Stimulated activated CD4-positive, alpha-beta T cell treated with anti-CD3 and anti-CD28 coated beads, Interleukin-2, amount 100 ng/mL, for 48 hours (primary cell): Measurements from ENCODE around the gene FASTKD1.
A peak's percentile ranks its signal among the peaks of the same experiment; 100 is the strongest.
"Not testable (repeated sequence)": the region's sequence is repeated elsewhere in the genome, so short reads cannot be mapped to it uniquely, and the experiment has no call there.

Experiments
- DNase-seq, 2 donors: peaks; one replicate each; pipeline ENCODE4 v3.0.0-alpha.2; 2020

The FASTKD1 gene

GRCh38 chr2:169573160-169573973, at the start of gene FASTKD1:
Gene FASTKD1 (minus strand): TSS chr2:169573865. CDS start chr2:169572029, 1,836 bp downstream.
- peak; percentile 80 to 83 for DNase-seq

- no peak for DNase-seq
These were observed 49.6 kb upstream of the FASTKD1 start for GRCh38 chr2:169623235-169623634.

DNA sequence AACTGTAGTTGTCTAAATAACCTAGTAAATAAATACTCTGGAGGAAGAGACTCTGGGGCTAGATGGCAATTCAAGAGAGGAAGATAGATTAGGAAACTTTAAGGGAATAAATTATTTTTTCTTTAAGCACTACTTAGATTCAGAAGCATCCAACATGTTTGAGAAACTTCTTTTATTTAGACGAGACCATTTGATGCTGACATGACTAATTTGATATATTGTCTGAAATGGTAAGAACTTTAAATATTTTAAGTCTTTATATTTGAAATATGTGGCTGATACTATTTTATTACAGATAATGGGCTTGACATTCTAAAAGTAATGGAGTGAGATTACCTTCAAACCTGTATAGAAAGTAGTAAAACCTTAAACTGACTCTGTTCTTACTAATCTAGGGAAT, 46.8 kb upstream of the FASTKD1 start:
- no peak for DNase-seq

- no peak for DNase-seq
These were observed 46.3 kb upstream of the FASTKD1 start for GRCh38 chr2:169619946-169620345.

DNA sequence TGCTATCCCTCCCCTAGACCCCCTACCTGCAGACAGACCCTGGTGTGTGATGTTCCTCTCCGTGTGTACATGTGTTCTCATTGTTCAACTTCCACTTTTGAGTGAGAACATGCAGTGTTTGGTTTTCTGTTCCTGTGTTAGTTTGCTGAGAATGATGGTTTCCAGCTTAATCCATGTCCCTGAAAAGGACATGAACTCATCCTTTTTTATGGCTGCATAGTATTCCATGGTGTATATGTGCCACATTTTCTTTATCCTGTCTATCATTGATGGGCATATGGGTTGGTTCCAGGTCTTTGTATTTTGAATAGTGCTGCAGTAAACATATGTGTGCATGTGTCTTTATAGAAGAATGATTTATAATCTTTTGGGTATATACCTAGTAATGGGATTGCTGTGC, 42.3 kb upstream of the FASTKD1 start:
- not testable (repeated sequence) for DNase-seq

GRCh38 chr2:169613876-169614275, 40.2 kb upstream of the FASTKD1 start:
- DNase-seq, result no peak

GRCh38 chr2:169609264-169609663, 35.6 kb upstream of the FASTKD1 start:
- DNase-seq, result no peak

DNA sequence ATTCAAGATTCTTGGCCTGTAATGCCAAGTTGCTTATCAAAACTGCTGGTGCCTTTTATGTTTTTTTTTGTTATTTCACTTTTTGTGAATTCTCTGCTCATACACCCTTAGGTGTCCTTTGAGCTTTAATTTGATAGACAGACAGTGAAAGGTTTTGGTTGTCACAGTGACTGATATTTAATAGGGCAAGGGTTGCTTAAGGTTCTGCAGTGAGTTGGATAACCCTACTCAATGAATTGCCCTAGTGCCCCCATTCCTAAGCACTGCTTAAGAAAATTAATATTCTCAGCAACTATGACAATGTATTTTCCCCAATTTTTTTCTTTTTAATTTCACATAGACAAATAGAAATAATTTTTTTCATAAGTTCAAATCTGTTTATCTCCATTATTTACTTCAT, 25.9 kb upstream of the FASTKD1 start:
- no peak for DNase-seq

DNA sequence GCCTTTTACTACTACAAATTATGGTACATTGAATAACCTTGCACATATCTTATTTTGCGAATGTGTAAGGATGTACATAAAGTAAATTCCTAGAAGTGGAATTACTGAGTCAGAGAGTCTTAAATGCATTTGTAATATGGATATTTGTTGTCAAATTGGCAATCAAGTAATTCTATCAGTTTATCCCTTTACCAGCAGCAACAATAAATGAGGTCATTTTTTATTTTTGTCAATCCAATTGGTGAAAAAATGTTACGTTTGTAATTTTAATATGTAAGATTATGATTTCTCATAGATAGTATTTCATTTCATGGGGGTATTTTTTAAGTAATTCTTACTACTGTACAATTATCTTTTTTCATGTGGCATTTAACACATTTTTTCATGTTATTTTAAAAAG, 25.3 kb upstream of the FASTKD1 start:
- no peak for DNase-seq

- DNase-seq, result not testable (repeated sequence)
These were observed 22.9 kb upstream of the FASTKD1 start for GRCh38 chr2:169596546-169596945.

- DNase-seq, result no peak
These were observed 17.1 kb upstream of the FASTKD1 start for GRCh38 chr2:169590804-169591203.

- no peak for DNase-seq
These were observed 12.0 kb upstream of the FASTKD1 start for GRCh38 chr2:169585673-169586072.

GRCh38 chr2:169584005-169584877, 10.6 kb upstream of the FASTKD1 start, which contains the start of gene PPIG:
Gene PPIG (plus strand): TSS chr2:169584351. CDS start chr2:169604042, 19,691 bp downstream.
- DNase-seq, result peak; percentile 76 to 79

DNA sequence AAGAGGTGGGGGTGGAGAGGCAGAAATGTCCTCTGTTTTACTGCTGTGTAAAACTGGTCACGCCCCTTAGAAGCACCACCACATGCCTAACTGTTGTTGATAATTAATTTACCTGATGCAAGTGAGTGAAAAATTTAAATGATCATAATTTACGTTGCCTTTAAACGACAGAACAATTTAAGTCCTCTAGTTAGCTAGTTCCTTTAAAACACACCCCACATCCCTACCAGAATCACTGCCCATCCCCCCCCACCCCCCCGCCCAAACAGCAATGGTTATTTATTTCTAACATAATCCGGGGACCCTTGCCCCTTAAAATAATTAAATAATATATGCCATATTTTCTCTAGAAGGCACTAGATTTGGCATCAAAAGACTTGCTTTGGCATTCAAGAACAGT, 9.9 kb upstream of the FASTKD1 start:
- DNase-seq, result no peak

- not testable (repeated sequence) for DNase-seq
These were observed 9.0 kb upstream of the FASTKD1 start for GRCh38 chr2:169582552-169583266.

DNA sequence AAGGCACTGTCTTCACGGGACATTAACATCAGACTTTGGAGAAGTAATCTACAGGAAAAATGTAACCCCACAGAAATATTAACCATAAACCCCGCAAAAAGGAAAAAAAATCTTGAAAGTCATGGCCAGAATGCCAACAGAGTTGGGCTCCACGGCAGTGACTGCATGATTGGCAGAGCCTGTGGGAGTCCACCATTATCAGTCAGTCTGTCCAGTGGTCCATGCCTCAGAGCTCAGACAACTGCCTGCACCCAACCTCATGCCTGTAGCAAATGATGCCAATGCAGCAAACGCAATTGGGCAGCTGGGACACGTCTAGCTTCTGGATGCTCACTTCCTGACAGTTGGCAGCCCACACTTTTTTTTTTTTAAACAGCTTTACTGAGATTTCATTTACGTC, 5.4 kb upstream of the FASTKD1 start:
- no peak for DNase-seq

GRCh38 chr2:169575264-169575663, 1.6 kb upstream of the FASTKD1 start:
- not testable (repeated sequence) for DNase-seq

DNA sequence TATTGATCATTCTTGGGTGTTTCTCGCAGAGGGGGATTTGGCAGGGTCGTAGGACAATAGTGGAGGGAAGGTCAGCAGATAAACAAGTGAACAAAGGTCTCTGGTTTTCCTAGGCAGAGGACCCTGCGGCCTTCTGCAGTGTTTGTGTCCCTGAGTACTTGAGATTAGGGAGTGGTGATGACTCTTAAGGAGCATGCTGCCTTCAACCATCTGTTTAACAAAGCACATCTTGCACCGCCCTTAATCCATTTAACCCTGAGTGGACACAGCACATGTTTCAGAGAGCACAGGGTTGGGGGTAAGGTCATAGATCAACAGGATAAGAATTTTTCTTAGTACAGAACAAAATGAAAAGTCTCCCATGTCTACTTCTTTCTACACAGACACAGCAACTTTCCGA, 874 bp upstream of the FASTKD1 start:
- not testable (repeated sequence) for DNase-seq

DNA sequence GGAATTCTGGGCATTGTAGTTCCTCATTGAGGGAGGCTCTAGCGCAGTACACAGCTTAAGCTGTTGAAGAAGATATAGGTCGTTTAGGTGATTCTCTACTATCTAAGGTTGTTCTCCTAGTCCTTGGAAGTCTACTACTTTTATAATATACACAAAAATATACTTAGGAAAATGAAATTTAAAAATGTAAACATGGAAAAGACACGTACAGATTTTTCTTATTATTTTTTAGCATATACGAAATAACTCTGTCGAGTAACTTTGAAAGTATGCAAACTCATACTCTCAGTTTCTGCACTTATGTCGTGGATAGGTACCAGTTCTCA, 272 bp upstream of the FASTKD1 start:
- no peak for DNase-seq

DNA sequence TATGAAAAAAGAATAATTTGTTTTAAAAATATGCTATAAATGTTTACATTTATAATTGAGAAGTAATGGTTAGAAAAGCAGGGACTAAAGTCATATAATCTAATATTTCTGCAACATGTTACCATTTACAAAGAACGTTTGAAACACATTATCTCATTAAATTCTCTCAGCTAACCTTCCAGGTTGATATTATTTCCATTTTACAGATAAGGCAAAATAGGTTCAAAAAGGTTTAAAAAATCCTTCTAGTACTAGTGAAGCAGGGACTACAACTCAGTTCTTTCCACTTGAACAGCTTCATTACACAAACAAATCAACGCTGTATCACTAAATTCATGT, 875 bp downstream of the FASTKD1 start:
- no peak for DNase-seq

DNA sequence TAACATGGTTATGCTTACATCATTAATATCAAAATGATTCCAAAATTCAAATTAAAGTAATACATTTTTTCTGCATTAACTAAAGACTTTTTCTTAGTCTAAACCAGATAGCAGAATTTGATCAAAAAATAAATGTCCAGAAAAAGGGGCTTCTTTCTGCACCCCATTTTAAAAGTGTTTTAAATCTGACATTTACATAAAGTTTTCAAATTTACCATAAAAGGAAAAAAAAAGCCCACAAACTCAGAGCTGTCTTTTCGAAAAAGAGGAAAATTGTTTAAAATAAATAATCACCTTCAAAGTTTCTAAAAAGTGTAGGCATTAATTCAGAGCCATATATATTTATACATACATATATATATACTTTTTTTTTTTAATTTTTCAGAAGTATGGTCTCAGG, 1.5 kb downstream of the FASTKD1 start:
- DNase-seq, result no peak

DNA sequence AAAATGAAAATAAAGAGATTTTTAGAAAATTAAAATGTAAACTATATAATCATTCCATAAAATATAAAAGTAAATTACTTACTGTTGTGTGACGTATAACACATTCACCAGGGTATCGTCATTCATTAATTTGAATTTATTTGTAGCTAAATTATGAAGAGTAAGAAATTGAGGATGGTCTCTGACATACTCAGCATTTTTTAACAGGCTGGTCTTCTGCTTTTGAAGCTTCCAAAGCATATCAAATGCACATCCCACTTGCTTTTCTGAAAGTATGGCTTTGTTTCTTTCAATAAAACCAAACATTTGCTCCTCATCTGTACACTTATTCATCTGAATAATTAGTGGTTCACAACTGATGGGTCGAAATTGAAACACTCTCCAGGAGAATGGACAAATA, 2.1 kb downstream of the FASTKD1 start:
- DNase-seq, result no peak

- DNase-seq, result not testable (repeated sequence)
These were observed 2.9 kb downstream of the FASTKD1 start for GRCh38 chr2:169570752-169571151.
